AG04449 (cell line): ENCODE data around the gene HAPSTR1.
"Not testable (repeated sequence)": the region's sequence is repeated elsewhere in the genome, so short reads cannot be mapped to it uniquely, and the experiment has no call there.

Source experiments
- CTCF ChIA-PET: fragments of 350-600 bp; formaldehyde crosslinking; extraction: SDS; loops from one replicate; lab custom pipeline; 2021; ENCODE audit warnings: antibody characterized with exemption; lab: Yijun Ruan, JAX
- POLR2A ChIA-PET: fragments of 400-600, 350-600 bp; formaldehyde crosslinking; extraction: SDS; loops from one replicate; lab custom pipeline; 2020; ENCODE audit warnings: antibody characterized with exemption, inconsistent platforms; lab: Yijun Ruan, JAX
- DNase-seq: peaks from one replicate; pipeline ENCODE4 v3.0.0-alpha.2; 2010; ENCODE audit warnings: low read depth, low spot score
- H3K4me3 ChIP-seq: 2 replicates; pipeline ENCODE4 v1.5.1; 2011; ENCODE audit warnings: low read depth, mild to moderate bottlenecking, control low read depth, low read length
- TF ChIP-seq, protein P1 (sequence below): IDR thresholded peaks from one replicate; pipeline ENCODE4 v1.5.1; 2011; ENCODE audit warnings: mild to moderate bottlenecking, moderate library complexity, low read length, control low read depth, inconsistent platforms; ENCODE audit not compliant: insufficient read depth; ENCODE audit errors: missing control alignments

The HAPSTR1 gene

DNA sequence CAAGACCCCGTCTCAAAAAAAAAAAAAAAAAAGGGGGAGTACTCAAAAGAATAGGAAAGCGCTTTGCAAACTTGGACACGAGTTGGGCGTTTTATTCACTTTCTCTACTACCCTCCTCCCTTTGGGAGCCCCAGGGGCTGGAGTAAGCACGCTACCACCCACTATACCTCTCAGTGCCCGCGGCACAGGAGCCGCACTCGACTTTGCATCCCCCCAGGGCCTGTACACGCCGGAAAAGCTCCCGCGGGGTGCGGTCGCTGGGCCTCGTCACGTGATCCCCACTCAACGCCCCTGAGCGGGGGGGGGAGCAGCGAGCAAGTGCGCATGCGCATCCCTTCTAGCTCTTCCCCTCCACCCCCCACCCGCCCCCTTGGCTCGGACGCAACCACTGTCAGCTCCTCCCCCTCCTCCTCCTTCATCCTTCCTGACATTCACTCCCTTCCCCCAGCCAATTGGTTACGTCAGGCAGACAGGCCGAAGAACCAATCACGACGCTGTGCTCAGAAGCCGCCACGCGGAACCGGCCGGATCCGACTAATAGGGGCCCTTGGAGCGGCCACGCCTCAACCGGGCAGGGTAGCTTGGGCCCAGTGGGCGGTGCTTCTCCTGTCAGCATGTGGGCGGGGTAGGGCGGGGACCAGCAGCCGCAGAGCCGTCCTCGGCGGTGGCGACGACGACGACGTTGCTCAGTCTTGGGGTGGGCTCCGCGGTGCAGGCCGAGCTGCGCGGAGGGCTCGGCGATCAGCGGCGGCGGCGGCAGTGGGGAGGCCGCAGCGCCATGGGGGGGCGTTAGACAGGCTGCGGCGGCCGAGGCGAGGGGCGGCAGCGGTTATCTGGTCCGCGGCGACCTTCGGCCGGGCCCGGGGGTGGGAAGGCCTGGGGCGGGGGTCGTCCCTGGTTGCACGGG lies at the start of gene HAPSTR1:
TSS of gene HAPSTR1 (plus strand) at position 685 of the 907 bp plus-strand sequence. CDS start 401 bp downstream, outside the sequence.
- TF ChIP-seq, protein P1, sequence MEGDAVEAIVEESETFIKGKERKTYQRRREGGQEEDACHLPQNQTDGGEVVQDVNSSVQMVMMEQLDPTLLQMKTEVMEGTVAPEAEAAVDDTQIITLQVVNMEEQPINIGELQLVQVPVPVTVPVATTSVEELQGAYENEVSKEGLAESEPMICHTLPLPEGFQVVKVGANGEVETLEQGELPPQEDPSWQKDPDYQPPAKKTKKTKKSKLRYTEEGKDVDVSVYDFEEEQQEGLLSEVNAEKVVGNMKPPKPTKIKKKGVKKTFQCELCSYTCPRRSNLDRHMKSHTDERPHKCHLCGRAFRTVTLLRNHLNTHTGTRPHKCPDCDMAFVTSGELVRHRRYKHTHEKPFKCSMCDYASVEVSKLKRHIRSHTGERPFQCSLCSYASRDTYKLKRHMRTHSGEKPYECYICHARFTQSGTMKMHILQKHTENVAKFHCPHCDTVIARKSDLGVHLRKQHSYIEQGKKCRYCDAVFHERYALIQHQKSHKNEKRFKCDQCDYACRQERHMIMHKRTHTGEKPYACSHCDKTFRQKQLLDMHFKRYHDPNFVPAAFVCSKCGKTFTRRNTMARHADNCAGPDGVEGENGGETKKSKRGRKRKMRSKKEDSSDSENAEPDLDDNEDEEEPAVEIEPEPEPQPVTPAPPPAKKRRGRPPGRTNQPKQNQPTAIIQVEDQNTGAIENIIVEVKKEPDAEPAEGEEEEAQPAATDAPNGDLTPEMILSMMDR: no peak
- ChIA-PET POLR2A (interaction anchor here (0.6 to 3.0 kb wide), 18 partner anchors 10 to 153 kb away, joined by 3 to 32 read pairs (median 5); partner anchors contain the start of gene USP7), CTCF (interaction anchor here (1.5 to 2.4 kb wide), 2 partner anchors 13 to 82 kb away, joined by 5 to 6 read pairs; no protein-coding TSS in a partner anchor)
- peak within 1 kb of the TSS; percentile 93 for H3K4me3 ChIP-seq
- DNase-seq: peak; percentile 99

GRCh38 chr16:9042533-9042932 lies 48.9 kb upstream of the HAPSTR1 start:
- no peak for DNase-seq
- ChIA-PET CTCF (interaction anchor here (4.8 kb wide), 1 partner anchor 9 kb away, joined by 36 read pairs; no protein-coding TSS in a partner anchor), POLR2A (interaction anchor here (0.6 to 1.1 kb wide), 2 partner anchors 49 to 1425 kb away, joined by 3 to 4 read pairs; partner anchors contain the start of gene HAPSTR1)
- no peak overlapping the region for H3K4me3 ChIP-seq
- TF ChIP-seq, protein P1: no peak

DNA sequence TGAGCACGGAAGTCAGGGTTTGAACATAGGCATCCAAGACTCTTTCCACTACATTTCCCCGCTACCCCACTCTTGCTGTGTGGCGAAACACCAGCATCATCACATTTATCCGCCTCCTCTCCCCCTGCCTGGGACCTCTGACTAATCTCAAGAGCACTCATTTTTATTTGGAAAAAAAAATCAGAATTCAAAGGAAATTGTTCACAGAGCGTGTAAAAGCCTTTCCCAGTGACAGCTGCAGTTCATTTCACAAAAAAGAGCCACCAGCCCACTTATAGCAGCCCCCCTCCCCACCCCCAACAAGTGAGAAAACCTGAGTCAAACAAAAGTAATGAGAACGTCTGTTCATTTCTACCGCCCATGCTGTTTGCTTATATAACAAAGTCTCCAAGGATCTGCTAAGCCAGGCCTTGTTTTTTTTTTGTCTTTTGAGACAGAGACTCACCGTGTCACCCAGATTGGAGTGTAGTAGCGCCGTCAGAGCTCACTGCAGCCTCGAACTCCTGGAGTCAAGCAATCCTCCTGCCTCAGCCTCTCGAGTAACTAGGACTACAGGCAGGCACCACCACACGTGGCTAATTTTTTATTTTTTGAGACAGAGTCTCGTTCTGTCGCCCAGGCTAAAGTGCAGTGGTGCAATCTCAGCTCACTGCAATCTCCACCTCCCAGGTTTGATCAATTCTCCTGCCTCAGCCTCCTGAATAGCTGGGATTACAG lies 48.3 kb upstream of the HAPSTR1 start:
- CTCF ChIA-PET: interaction anchor here (4.8 kb wide), 1 partner anchor 10 kb away, joined by 36 read pairs; no protein-coding TSS in a partner anchor
- POLR2A ChIA-PET: interaction anchor here (0.6 to 1.1 kb wide), 3 partner anchors 29 to 1424 kb away, joined by 3 to 4 read pairs (median 3); partner anchors contain the start of gene HAPSTR1
- DNase-seq: peak; percentile 49
- TF ChIP-seq, protein P1: no peak
- H3K4me3 ChIP-seq: no peak overlapping the region

DNA sequence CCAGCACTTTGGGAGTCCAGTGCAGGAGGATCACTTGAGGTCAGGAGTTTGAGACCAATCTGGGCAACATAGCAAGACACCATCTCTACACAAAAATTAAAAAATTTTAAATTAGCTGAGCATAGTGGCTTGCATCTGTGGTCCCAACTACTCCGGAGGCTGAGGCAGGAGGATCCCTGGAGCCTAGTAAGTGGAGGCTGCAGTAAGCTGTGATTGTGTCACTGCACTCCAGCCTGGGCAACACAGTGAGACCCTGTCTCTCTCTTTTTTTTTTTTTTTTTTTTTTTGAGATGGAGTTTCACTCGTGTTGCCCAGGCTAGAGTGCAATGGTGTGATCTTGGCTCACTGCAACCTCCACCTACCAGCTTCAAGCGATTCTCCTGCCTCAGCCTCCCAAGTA lies 45.9 kb upstream of the HAPSTR1 start:
- CTCF ChIA-PET: interaction anchor here (4.8 kb wide), 1 partner anchor 13 kb away, joined by 36 read pairs; no protein-coding TSS in a partner anchor
- H3K4me3 ChIP-seq, POLR2A ChIA-PET, DNase-seq: not testable (repeated sequence)

DNA sequence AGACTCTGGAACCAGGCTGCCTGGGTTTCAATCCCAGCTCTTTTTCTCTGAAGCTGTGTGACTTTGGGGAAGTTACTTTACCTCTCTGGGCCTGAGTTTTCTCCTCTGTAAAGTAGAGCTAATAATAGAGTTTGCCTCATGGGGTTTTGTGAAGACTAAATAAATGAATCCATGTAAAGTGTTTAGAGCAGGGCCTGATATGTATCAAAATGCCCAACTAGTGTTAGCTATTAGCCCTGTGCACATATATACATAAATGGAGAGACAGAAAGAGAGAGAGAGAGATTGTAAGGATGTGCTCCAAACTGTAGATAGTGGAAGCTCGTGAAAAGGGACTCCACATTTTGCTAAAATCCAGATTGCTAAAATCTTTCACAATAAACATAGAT lies 44.8 kb upstream of the HAPSTR1 start:
- TF ChIP-seq, protein P1: no peak
- DNase-seq: no peak
- POLR2A ChIA-PET: interaction anchor here (2.5 kb wide), 1 partner anchor 45 kb away, joined by 29 read pairs; the partner anchor contains the start of gene HAPSTR1
- H3K4me3 ChIP-seq: no peak overlapping the region
- CTCF ChIA-PET: interaction anchor here (1.1 to 2.6 kb wide), 3 partner anchors 13 to 166 kb away, joined by 3 to 21 read pairs (median 14); no protein-coding TSS in a partner anchor

DNA sequence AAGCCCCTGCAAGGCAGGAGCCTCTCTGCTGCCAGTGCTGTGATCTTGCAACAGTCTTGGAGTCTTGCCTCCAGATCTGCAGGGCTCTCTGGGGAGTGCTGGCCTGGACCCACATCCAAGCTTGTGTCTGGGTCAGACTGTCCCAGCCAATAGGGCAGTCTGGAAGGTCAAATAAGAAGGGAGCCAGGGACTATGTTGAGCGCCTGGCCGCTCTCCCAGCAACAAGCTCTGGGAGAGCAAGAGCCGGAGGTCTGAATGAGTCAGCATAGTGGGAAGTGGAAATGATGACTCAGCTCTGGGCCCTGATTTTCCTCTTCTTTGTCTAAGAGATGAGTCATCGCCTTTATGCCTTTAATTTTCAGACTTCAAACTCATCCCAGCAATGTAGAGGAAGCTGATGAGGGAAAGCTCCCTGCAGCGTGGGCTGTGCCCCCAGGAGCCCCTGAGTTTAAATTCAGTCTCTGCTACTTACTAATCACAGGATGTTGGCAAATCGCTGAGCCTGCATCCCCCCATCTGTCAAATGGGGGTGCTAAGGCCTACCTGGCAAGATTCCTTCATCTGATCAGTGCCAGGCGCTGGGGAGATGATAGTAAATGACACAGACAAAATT lies 43.6 kb upstream of the HAPSTR1 start:
- POLR2A ChIA-PET: interaction anchor here (1.0 to 2.5 kb wide), 7 partner anchors 21 to 54 kb away, joined by 3 to 29 read pairs (median 5); partner anchors contain the start of gene HAPSTR1
- TF ChIP-seq, protein P1: no peak
- peak; percentile 96 for DNase-seq
- CTCF ChIA-PET: interaction anchor here (0.6 to 2.6 kb wide), 6 partner anchors 14 to 39 kb away, joined by 3 to 21 read pairs (median 4); no protein-coding TSS in a partner anchor
- no peak overlapping the region for H3K4me3 ChIP-seq
